K562 (cell line): ENCODE data around the gene NPB. TPM values are rescaled to one million over a fixed set of nuclear protein-coding genes. Genes with fewer than 3 reads are reported as not detected.

ENCODE experiments used
- ATF1 ChIP-seq, 2 experiments: fragments of 450-650 bp in 1 of 2; IDR thresholded peaks; 2 replicates each; pipeline ENCODE4 v1.6.1; 2016; ENCODE audit warnings: missing compliant biosample characterization in 1 of 2, missing genetic modification characterization in 1 of 2
- BRD4 ChIP-seq: fragments of 200-600 bp; sonication (generic); IDR thresholded peaks from 2 replicates; pipeline ENCODE4 v1.6.1; 2017; ENCODE audit warnings: inconsistent platforms
- CHCHD3 ChIP-seq: fragments of 250-450 bp; sonication (Bioruptor Pico); IDR thresholded peaks from 2 replicates; pipeline ENCODE4 v2.1.2; 2022; ENCODE audit warnings: mild to moderate bottlenecking
- CXXC5 ChIP-seq: fragments of 250-450 bp; sonication (Bioruptor Pico); IDR thresholded peaks from 2 replicates; pipeline ENCODE4 v1.8.0; 2022; ENCODE audit warnings: inconsistent platforms, mild to moderate bottlenecking, moderate library complexity
- DDX20 ChIP-seq: fragments of 450-650 bp; IDR thresholded peaks from 2 replicates; pipeline ENCODE4 v1.6.1; 2016; ENCODE audit warnings: missing genetic modification characterization, low read depth, mild to moderate bottlenecking, missing compliant biosample characterization, moderate library complexity
- ESRRA ChIP-seq: fragments of 450-650 bp; IDR thresholded peaks from 2 replicates; pipeline ENCODE4 v1.6.1; 2014; ENCODE audit warnings: low read depth, mild to moderate bottlenecking, moderate library complexity, borderline replicate concordance
- EWSR1 ChIP-seq: fragments of 450-650 bp; IDR thresholded peaks from 2 replicates; pipeline ENCODE4 v1.6.1; 2018; ENCODE audit warnings: borderline replicate concordance, mild to moderate bottlenecking, low read depth, moderate library complexity; ENCODE audit not compliant: partially characterized antibody
- GTF2A2 ChIP-seq: IDR thresholded peaks from 2 replicates; pipeline ENCODE4 v1.6.1; 2016; ENCODE audit warnings: mild to moderate bottlenecking, missing genetic modification characterization, missing compliant biosample characterization
- JUND ChIP-seq, 2 experiments: IDR thresholded peaks; 2 replicates in 1 of 2; 3 replicates in 1 of 2; pipeline ENCODE4 v1.6.1; 2011; ENCODE audit warnings: borderline replicate concordance in 2 of 2, low read depth in 2 of 2, low read length in 2 of 2, improper control_type of control experiment in 1 of 2, missing biosample characterization in 1 of 2, missing genetic modification characterization in 1 of 2, missing genetic modification reagents in 1 of 2
- KLF6 ChIP-seq: fragments of 250-450 bp; sonication (Bioruptor Pico); IDR thresholded peaks from 2 replicates; pipeline ENCODE4 v1.4.0; 2020; ENCODE audit warnings: mild to moderate bottlenecking, moderate library complexity, borderline replicate concordance
- MCM7 ChIP-seq, 2 experiments: fragments of 450-650 bp; IDR thresholded peaks; 2 replicates each; pipeline ENCODE4 v1.6.1; 2016 to 2018
- POLR2A ChIP-seq: fragments of 450-650 bp; conservative IDR thresholded peaks from 2 replicates; pipeline ENCODE4 v1.6.1; 2016
- POLR2AphosphoS2 ChIP-seq: IDR thresholded peaks from 2 replicates; pipeline ENCODE4 v1.6.1; 2012; ENCODE audit warnings: low read length, improper control_type of control experiment
- POLR2AphosphoS5 ChIP-seq: IDR thresholded peaks from 2 replicates; pipeline ENCODE4 v1.6.1; 2011; ENCODE audit warnings: mild to moderate bottlenecking, low read depth, low read length, moderate library complexity; ENCODE audit not compliant: control insufficient read depth, insufficient read depth
- POLR2G ChIP-seq: fragments of 200-400 bp; formaldehyde crosslinking; IDR thresholded peaks from 2 replicates; pipeline ENCODE4 v1.6.1; 2017; ENCODE audit warnings: low read depth, mild to moderate bottlenecking, antibody characterized with exemption, low read length, moderate library complexity
- RBFOX2 ChIP-seq: fragments of 200-400 bp; formaldehyde crosslinking; IDR thresholded peaks from 2 replicates; pipeline ENCODE4 v1.6.1; 2017; ENCODE audit warnings: low read depth, mild to moderate bottlenecking, low read length, moderate library complexity
- RNF2 ChIP-seq: sonication (generic); IDR thresholded peaks from 2 replicates; pipeline ENCODE4 v1.6.1; 2016
- SFPQ ChIP-seq: fragments of 200-400 bp; formaldehyde crosslinking; IDR thresholded peaks from 2 replicates; pipeline ENCODE4 v1.6.1; 2017; ENCODE audit warnings: mild to moderate bottlenecking, low read depth, low read length, moderate library complexity
- SMARCA5 ChIP-seq: fragments of 450-650 bp; IDR thresholded peaks from 2 replicates; pipeline ENCODE4 v1.6.1; 2016
- SRSF3 ChIP-seq: fragments of 200-400 bp; formaldehyde crosslinking; IDR thresholded peaks from 2 replicates; pipeline ENCODE4 v1.6.1; 2016; ENCODE audit warnings: mild to moderate bottlenecking, low read length, moderate library complexity; ENCODE audit not compliant: insufficient read depth
- SUPT5H ChIP-seq: fragments of 450-650 bp; IDR thresholded peaks from 2 replicates; pipeline ENCODE4 v1.6.1; 2016
- ZFP36 ChIP-seq: fragments of 150-350 bp; IDR thresholded peaks from 2 replicates; pipeline ENCODE4 v1.6.1; 2018; ENCODE audit warnings: low read length, low read depth; ENCODE audit not compliant: partially characterized antibody
- ZFX ChIP-seq: sonication (generic); formaldehyde crosslinking; IDR thresholded peaks from 2 replicates; pipeline ENCODE4 v1.8.0; 2022; ENCODE audit warnings: mild to moderate bottlenecking, missing genetic modification reagents, moderate library complexity
- ZNF253 ChIP-seq: fragments of 250-450 bp; sonication (Bioruptor Pico); conservative IDR thresholded peaks from 2 replicates; pipeline ENCODE4 v1.6.1; 2021; ENCODE audit warnings: mild to moderate bottlenecking
- ZNF707 ChIP-seq: fragments of 250-450 bp; sonication (Bioruptor Pico); conservative IDR thresholded peaks from 2 replicates; pipeline ENCODE4 v1.8.0; 2022; ENCODE audit warnings: inconsistent platforms, mild to moderate bottlenecking, moderate library complexity
- polyA plus RNA-seq, 8 experiments: library from polyadenylated mRNA; depleted of rRNA in 4 of 8; stranded (reverse) in 5 of 8; unstranded in 3 of 8; fragments of >200 nt; fragmentation: Nextera tagmentation in 2 of 8; fragmentation: Illumina TruSeq in 1 of 8; extraction: Ambion mirVana in 2 of 8; extraction: Trizol in 1 of 8; gene quantifications; 2 replicates each; pipeline versions ENCODE4 v1.2.1 to v1.2.3, GENCODE V29; 2011 to 2014; ENCODE audit warnings: inconsistent platforms in 1 of 8, missing spikeins in 1 of 8
- total RNA-seq, 7 experiments: library from RNA; depleted of rRNA in 6 of 7; stranded (reverse); fragments of >200 nt in 6 of 7; fragmentation: Illumina TruSeq in 2 of 7; extraction: Trizol in 2 of 7; gene quantifications; 2 replicates each; pipeline versions ENCODE4 v1.2.1 to v1.2.3, GENCODE V29; 2011 to 2021; ENCODE audit warnings: low replicate concordance in 1 of 7

NPB gene
- total and polyA plus RNA-seq, 9 of the 15 experiments (the other 6 are each of a cell fraction or from before 2014, with no cell fraction given), result 0.03 to 0.61 (median 0.14) TPM; not detected in 2

GRCh38 chr17:81854974-81855774, 46.9 kb upstream of the NPB start (continued):
- TF ChIP-seq RBFOX2 (peak; percentile 75), ZFX (CRISPR knock-in tag) (no peak), SUPT5H (peak; percentile 43), CXXC5 (no peak), SFPQ (no peak), POLR2AphosphoS5 (peak; percentile 58; the same call in 1 of the 2 replicates), SMARCA5 (no peak), BRD4 (no peak), KLF6 (CRISPR knock-in tag) (no peak), RNF2 (no peak), DDX20 (tag) (no peak), MCM7 (IDR thresholded peaks at IDR 0.05) (no peak), ESRRA (no peak), ATF1 (CRISPR knock-in tag; IDR thresholded peaks at IDR 0.05) (no peak), ATF1 (tag; IDR thresholded peaks at IDR 0.05) (no peak), SRSF3 (no peak), CHCHD3 (no peak), ZFP36 (no peak), ZNF707 (CRISPR knock-in tag) (no peak), GTF2A2 (tag) (no peak), EWSR1 (no peak), JUND (IDR thresholded peaks at IDR 0.05; ENCODE audit: borderline replicate concordance, low read depth, low read length) (no peak), JUND (tag; IDR thresholded peaks at IDR 0.05; ENCODE audit: borderline replicate concordance, low read depth, low read length) (no peak), POLR2G (peak; percentile 73), ZNF253 (no peak), POLR2A (0 out of 2 replicates have a peak, but pooled peaks have one; percentile 17), POLR2AphosphoS2 (0 out of 2 replicates have a peak, but pooled peaks have one; percentile 17)
- TF ChIP-seq, all 486 proteins: peak for 9
